TTC549 (cell line): ENCODE data around the gene SLC41A3.
"Not testable (repeated sequence)": the region's sequence is repeated elsewhere in the genome, so short reads cannot be mapped to it uniquely, and the experiment has no call there.

Experiments used
- FAIRE-seq: peaks from 2 replicates; lab custom pipeline; 2012; peaks lifted over from hg19 to GRCh38; lab: Jason Lieb, UNC

Gene SLC41A3

DNA sequence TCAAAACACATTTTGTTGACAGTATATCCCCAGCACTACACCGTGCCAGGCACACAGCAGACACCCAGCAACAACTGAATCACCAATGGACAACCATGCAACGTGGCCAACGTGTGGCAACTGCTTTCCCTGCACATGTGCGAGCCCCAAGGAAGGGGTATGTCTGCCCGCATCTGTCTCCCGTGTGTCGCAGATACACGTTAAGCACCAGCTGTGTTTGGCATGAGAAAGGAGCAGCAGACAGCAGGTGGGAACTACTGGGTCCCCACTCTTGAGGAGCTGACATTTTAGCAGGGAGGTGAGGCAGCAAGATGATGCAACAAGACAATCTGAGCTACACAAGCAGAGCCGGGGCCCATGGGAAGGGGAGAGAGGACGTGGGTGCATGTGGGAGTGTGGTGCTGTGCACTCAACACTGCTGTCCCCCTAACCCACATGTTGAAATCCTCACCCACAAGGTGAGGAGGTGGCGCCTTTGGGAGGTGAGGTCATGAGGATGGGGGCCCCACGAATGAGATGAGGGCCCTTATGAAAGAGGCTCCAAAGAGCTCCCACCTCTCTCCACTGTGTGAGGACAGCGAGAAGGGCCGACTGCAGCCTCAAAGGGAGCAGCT, 58.7 kb downstream of the SLC41A3 start:
- no peak for FAIRE-seq

DNA sequence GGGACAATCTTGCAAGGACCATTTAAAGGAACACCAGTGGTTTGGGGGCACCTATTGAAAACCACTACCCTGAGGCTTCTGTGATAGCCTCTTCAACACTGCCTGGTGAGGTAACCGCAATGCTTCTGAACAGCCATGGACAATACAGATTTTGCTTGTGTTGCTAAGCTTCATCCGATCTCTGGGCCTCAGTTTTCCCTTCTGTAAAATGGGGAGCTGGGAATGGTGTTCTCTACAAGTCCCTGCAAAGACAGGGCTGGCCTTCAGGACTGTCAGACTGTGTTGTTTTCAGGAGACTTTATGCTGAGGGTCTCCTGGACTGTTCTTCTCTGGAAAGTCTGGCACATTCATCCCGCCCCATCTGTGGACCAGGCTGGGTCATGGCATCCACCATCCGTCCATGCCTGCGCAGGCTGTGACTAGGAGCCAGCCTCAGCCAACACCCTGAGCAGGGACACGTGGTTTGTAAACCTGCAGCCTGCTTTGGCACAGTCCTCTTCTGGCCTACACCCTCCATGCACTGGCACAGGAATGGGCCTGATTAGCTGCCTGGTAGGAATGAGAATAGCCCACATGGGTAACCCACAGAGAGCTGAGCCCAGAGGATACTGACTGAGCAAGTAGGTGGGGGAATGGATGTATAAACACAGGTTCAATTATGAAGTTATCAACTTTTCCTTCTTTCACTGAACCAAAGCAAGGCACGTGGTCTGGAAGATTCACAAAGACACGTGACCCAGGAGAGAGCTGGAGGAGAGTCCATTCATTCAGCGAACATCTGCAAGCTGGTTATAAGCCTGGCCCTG, 59.7 kb downstream of the SLC41A3 start:
- FAIRE-seq = no peak

DNA sequence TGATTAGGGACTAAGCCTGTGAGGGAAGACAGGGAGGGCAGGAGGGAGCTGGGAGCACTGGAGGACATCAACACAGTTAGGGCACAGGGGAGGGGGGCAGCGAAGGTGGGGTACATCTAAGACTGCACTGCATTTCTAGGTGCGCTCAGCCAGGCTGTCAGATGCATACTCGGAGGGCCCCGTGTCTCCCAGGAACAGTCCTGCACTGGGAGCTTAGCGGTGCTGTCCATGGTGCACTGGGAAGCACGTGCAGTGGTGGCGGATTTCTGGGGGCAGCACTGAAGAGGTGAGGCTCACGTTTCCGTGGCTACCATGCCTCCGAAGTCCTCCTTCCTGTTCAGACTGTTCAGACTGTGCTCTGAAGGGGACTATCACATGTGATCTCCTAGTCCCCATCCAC, 60.5 kb downstream of the SLC41A3 start:
- no peak for FAIRE-seq

DNA sequence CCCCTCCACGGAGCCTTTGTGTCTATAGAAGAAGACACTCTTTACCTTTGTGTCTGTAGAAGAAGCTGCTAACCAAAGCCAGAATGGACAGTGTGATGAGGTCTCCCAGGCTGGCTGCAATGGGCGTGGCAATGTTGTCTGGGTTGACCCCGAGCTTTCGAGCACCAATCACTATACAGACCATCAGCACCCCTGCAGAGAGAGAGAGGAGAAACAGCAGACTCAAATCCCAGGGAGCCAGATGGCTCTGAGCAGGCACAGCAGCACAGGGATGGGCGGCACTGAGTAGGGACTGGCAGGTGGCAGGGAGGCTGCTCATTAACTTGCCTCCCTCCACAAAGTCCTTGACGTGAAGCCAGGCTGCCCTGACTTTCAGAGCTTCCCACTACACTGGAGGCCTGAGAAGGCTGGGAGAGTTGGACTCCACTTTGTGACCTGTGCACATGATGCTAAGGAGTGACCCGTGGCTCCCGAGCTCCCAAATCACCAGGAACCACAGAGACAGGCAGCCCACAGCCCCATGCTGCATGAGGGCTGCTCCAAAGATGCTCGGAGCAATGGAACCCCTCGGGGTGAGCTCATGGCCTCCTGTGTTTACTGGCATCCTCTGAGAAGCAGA, 61.1 kb downstream of the SLC41A3 start:
- no peak for FAIRE-seq

DNA sequence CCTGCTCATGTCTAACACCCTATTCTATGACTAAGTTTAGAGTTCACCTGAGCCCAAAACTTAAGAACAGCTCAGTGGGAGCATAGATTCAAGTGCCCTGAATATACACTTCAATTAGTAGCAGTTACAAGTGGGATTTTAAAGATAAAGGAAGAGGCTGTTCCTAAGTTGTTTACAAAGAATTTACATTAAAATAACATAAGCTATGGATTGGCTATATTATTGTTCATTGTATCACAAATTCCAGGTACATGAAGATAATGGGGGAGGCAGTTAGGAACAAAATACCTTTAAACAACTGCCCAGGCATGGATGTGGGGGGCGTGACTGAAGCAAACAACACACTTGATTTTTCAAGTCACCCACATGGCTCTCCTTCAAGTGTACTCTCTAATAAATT, 62.2 kb downstream of the SLC41A3 start:
- no peak for FAIRE-seq

DNA sequence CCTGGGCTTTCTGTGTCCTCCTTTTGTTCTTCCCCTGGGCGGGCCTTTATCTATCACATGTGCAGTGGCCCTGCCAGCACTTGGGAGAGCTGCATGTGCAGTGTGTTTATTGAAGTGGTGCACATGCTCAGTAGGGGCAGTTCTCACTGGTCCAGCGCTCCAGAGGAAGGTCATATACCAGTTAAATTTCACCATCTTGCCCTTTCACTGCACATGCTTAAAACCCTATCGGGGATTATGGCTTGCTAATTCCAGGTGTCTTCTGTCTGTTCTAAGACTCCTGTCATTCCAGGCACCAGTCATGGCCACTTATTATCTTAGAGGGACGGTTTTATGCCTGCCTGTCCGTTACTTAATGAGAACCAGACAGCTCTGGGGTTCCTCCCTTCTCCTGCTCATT, 62.7 kb downstream of the SLC41A3 start:
- no peak for FAIRE-seq

DNA sequence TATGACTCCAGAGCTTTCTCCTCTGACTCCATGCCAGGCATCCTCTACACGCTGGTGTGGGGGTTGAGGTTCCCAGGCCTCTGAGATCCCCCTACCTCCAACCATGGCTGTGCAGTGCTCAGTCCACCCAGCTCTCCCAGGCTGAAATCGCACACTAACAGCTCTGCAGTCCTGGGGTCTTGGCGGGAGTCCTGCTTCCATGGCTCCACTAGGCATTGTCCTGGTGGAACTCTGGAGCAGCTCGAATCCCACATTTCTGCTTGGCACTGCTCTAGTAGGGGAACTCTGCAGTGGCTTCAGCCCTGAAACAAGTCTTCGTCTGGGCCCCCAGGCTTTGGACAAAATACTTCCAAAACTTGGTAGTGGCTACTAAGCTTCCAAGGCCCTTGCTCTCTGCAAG, 64.2 kb downstream of the SLC41A3 start:
- FAIRE-seq = no peak

DNA sequence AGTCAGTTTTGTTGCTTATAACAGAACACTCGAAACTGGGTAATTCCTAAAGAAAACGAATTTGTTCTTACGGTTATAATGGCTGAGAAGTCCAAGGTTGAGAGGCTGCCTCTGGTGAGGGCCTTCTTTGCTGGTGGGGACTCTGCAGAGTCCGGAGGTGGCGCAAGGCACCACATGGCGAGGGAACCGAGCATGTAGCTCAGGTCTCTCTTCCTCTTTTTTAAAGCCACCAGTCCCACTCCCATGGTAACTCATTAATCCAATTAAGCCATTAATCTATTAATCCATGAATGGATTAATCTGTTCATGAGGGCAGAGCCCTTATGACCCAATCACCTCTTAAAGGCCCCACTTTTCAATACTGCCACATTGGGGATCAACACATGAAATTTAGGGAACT, 64.9 kb downstream of the SLC41A3 start:
- no peak for FAIRE-seq

DNA sequence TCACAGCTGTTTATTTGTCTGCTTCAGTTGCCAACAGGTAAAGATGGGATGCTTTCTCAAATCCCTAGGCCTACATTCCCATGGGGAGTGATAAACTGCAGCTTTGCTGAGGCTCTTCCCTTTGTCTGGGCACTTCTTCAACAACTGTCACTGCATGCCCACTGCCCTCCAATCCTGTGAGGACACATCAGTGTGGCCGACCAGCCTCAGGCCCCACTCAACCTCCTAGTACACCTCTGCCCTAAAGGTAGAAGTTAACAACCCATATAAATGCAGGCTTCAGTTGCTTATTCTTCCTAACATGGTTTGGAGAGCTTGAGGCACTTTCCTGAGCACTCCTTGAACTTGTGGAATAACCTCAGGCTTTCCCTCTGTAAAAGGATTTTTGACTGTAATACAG, 65.4 kb downstream of the SLC41A3 start:
- no peak for FAIRE-seq

DNA sequence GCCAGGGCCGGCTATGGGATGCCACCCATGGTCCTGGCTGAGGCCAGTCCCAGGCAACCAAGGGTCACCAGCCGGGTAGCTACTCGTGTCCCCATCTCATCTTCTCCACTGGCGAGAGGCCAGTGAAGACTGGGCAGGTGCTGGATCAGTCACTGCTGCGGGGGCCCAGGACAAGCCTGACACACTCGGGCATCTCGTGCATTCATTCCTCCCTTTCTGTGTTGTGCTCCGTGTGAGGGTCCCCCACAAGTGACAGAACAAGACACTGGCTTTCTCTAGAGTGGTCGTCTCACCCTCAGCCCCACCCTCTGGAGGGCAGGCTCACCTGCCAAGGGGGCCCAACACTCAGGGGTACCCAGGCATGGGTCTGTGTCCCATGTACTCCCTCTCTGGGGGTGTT, 66.6 kb downstream of the SLC41A3 start:
- FAIRE-seq = no peak

DNA sequence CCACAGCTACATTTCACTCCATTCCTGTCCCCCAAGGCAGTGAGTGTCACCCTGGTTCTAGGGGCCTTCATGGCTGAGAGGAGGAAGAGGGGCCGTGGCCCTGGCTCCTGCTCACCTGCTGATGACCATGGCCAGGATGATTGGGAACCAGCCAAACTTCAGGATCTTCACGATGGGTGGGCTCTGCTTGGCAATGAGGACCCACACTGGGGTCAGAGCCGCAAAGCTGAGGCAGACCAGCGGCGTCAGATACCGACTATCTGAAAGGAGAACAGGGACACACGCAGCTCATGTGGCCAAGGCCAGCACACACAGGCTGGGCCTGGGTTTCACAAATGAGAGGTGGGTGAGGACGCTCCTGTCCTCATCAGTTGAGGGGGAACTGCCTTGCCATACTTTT, 67.3 kb downstream of the SLC41A3 start:
- no peak for FAIRE-seq

DNA sequence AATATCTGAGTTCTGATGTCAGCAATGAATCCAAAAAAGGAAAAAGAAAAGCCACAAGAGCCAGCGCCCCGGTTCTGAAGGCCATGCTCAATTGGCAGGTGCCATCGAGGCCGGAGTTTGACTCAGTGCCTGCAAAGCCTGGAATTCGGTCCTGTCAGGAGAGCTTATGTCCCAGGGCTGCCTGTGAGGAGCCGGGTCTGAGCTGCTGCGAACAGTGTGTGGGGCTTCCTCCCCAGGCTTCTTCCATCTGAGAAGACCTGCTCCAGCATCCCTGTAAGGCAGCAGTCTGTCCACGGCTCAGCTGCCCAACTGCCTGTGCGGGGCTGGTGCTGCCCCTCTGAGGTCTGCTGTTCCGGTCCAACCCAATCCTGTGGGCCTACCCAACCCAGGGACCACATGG, 68.8 kb downstream of the SLC41A3 start:
- FAIRE-seq = no peak

DNA sequence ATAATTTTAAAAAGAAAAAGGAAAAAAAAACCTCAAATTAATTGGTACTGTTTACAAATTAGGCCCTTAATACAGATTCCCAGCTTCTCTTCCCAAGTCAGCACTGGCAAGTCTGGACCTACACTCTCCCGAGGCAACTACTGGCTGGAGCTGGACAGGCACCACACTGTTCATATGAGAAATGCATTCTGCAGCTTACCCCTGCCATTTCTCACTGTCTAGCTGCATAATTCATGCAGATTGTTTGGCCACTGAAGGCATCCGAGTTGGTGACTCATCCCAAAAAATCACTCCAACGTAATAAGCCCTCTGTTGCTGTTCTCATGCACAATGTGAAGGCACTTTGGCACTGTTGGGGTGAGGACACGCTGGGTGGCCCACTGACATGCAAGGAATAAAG, 69.7 kb downstream of the SLC41A3 start:
- no peak for FAIRE-seq

DNA sequence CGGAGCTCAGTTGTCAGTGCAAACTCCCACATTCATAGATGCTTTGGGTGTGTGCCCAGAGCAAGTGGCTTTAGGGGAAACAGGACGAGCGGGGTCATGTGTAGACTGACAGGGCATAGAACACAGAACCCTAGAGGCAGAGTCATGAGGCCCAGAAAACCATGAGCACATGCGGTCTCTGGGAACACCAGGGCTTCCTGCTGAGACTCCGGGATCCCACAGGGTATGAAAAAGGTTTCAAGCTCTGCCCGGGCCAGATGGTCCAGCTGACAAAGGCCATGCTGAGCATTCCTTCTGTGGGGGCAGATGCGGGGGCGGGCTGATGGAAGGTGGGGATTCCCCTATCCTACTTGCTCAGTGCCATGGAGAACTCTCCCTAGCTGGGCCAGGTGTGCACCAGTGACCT, 70.2 kb downstream of the SLC41A3 start:
- FAIRE-seq = no peak

DNA sequence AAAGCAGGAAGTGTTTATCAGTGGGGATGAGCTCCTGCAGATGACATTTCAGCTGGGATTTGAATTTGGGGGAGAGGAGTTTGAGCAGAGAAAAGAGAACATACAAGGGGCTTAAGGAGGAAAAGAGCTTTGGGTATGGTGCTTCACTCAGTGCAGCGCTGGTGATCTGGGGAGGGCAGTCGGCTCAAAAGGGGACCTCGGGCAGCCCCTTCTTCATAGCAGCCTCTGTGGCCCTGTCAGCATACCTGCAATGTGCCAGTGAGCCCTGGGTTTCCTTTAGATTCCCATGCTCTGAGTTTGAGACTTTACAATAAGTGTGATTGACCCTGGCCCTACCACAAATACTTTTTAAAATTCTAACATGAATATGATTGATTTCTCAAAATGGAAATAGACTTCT, 74.7 kb downstream of the SLC41A3 start:
- FAIRE-seq = no peak

DNA sequence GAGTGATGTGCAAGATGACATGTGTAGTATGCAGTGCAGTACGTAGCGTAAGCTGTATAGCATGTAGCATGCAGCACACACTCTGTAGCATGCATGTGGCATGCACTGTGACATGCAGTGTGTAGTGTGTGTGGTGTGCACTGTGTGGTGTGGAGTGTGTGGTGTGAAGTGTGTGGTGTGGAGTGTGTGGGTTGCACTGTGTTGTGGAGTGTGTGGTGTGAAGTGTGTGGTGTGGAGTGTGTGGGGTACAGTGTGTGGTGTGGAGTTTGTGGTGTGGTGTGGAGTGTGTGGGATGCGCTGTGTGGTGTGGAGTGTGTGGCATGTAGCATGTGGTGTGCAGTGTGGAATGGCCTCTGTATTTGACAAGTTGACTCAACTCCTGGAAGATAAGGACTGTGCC, 75.7 kb downstream of the SLC41A3 start:
- FAIRE-seq = no peak

DNA sequence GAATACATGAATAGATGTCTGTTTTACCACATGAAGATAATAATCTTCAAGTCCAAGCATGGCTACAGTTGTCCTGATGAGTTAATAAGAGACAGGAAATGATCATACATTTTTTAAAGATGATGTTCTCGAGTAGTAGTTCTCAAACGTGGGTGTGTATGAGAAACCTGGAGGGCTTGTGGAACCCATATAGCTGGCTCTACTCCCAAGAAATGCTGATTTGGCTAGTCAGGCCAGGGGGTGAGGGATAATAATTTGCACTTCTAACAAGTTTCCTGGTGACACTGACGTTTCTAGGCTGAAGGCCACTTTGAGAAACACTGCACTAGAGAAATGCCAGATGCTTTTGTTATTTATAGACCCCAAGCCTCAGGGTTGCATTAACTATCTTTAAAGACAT, 78.0 kb downstream of the SLC41A3 start:
- no peak for FAIRE-seq

DNA sequence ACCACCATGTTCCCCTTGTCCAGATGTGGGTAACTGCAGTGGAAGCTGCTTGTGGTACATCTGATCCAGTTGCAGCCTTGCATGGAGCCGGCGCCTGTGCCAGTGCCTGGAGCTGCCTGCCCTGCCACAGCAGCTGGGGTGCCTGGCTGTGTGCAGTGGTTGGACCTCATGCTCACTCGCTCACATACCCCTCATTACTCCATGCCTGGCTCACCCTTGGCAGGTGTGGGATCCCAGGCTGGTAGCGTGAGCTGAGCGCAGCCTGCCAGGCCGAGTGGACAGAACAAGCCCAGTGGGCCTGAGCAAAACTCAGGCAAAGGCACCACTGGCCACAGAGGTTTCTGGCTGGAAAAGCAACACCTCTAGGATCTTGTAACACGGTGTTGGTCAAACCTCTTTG, 79.2 kb downstream of the SLC41A3 start:
- FAIRE-seq = no peak

DNA sequence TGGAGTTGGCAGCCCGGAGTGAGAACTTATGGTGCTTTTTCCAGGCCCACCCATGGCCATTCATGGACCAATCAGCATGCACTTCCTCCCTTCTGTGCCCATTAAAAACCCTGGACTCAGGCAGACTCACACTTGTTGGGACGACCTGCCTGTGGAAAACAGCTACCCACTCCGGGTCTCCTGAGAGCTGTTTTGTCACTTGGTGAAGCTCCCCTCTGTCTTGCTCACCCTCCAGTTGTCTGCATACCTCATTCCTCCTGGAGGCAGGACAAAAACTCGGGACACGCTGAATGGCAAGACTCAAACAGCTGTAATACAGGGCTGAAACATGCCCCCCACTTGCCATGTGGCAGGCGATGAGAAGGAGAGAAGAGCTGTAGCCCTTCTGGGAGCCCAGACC, 79.7 kb downstream of the SLC41A3 start:
- FAIRE-seq = no peak

DNA sequence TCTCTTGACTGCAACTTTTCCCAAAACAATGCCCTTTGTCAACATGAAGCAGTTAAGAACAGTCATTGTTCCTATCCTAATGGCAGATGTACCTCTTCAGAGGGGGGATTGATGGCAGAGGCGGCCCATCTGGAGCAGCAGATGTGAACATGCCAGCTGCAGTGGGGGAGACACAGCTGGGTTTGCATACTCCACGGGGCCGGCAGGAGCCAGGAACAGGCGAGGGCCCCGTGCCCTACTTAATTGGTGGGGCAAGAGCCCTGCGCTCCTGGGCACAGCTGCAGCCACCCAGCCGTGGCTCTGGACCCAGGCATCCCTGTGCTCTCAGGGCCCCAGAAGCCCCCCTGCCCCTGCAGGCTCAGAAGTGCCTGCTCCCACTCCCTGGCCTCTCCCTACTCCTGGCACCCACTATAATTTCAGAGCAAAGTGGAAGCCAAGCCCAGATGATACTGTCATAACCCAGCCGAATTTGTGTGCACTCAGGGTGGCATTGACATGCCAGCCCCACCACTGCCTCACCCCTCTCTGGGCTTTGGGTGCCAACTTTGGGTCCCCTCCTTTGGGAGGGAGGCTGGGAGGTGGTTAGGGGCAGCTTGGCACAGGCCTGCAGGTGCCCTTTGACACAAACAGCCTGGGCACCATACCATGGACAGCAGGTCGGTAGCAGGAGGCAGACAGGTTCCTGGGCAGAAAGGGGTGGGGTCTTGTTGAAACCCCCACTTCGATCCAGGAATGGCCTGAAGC, 80.3 kb downstream of the SLC41A3 start:
- FAIRE-seq = no peak

DNA sequence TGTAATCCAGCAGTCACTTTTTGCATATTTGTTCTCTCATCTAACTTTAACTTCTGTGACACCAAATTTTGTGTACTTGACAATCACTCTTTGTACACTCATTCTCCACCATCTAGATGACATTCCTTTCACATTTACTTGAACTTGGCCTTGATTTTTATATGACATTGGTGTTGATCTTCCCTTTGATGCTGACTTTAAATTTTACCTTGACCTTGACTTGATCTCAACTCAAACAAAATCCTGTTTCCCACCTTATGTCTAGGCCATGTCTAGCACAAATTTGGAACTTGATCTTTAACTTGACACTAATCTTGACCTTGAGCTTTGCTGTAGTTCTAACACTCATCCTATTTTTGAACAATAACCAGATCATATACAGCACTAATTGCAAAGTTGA, 81.7 kb downstream of the SLC41A3 start:
- no peak for FAIRE-seq

DNA sequence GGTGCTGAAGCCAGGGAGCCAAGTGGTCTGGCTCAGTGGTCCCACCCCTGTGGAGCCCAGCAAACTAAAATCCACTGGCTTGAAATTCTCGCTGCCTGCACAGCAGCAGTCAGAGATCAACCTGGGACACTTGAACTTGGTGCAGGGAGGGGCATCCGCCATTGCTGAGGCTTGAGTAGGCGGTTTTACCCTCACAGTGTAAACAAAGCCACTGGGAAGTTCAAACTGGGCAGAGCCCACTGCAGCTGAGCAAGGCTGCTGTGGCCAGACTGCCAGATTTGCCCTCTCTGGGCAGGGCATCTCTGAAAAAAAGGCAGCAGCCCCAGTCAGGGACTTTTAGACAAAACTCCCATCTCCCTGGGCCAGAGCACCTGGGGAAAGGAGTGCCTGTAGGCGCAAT, 87.2 kb downstream of the SLC41A3 start:
- not testable (repeated sequence) for FAIRE-seq
